ENCODE results near the gene BCAP31.

- TF ChIP-seq CTCF (IDR thresholded peaks at IDR 0.05), result peak; percentile 29 to 59 (median 51)
- TF ChIP-seq POLR2AphosphoS5 (IDR thresholded peaks at IDR 0.05; ENCODE audit: insufficient read depth in 1 of 2, low read depth in 1 of 2), result no peak
- no peak for TF ChIP-seq POLR2A (IDR thresholded peaks at IDR 0.05)
These were observed 56.2 kb downstream of the BCAP31 start for GRCh38 chrX:153667956-153668396.

Measured in vagina (tissue), 2 donors.